HepG2 (cell line): ENCODE data around the gene SPAG7. TPM values are rescaled to one million over a fixed set of nuclear protein-coding genes. Genes with fewer than 3 reads are reported as not detected.

Experiments used
- ELF3 ChIP-seq: IDR thresholded peaks from 2 replicates; pipeline ENCODE4 v1.6.1; 2016; ENCODE audit warnings: missing genetic modification reagents, missing compliant biosample characterization
- KLF15 ChIP-seq: sonication (generic); formaldehyde crosslinking; IDR thresholded peaks from 2 replicates; pipeline ENCODE4 v1.8.1; 2023; ENCODE audit warnings: borderline replicate concordance, mild to moderate bottlenecking, inconsistent platforms, missing genetic modification reagents, mixed read lengths
- NR2C2 ChIP-seq: sonication (generic); formaldehyde crosslinking; IDR thresholded peaks from 2 replicates; pipeline ENCODE4 v1.4.0; 2020; ENCODE audit warnings: missing genetic modification reagents, mild to moderate bottlenecking, moderate library complexity, borderline replicate concordance
- RERE ChIP-seq: IDR thresholded peaks from 2 replicates; pipeline ENCODE4 v1.6.1; 2016; ENCODE audit warnings: low read depth, missing genetic modification reagents, missing compliant biosample characterization
- SMAD1 ChIP-seq: sonication (generic); formaldehyde crosslinking; IDR thresholded peaks from 2 replicates; pipeline ENCODE4 v1.4.0; 2020; ENCODE audit warnings: missing genetic modification reagents, low read depth, mild to moderate bottlenecking, borderline replicate concordance
- U2AF2 ChIP-seq: fragments of 200-400 bp; formaldehyde crosslinking; IDR thresholded peaks from 2 replicates; pipeline ENCODE4 v1.6.1; 2017; ENCODE audit warnings: low read depth, mild to moderate bottlenecking, low read length
- YEATS2 ChIP-seq: sonication (generic); formaldehyde crosslinking; IDR thresholded peaks from 2 replicates; pipeline ENCODE4 v1.4.0; 2020; ENCODE audit warnings: missing genetic modification reagents, borderline replicate concordance
- ZC3H4 ChIP-seq: sonication (generic); formaldehyde crosslinking; IDR thresholded peaks from 2 replicates; pipeline ENCODE4 v1.4.0; 2020; ENCODE audit warnings: missing genetic modification reagents, borderline replicate concordance
- ZHX2 ChIP-seq, 2 experiments: sonication (generic) in 1 of 2; formaldehyde crosslinking in 1 of 2; IDR thresholded peaks; 2 replicates each; pipeline versions ENCODE4 v1.6.1 to v1.9.0; 2014 to 2022; ENCODE audit warnings: antibody characterized with exemption in 1 of 2, borderline replicate concordance in 1 of 2, inconsistent platforms in 1 of 2, low read depth in 1 of 2, missing genetic modification reagents in 1 of 2
- ZNF138 ChIP-seq: sonication (generic); formaldehyde crosslinking; IDR thresholded peaks from 2 replicates; pipeline ENCODE4 v1.5.0; 2020; ENCODE audit warnings: mild to moderate bottlenecking, low read depth, missing genetic modification reagents
- ZNF343 ChIP-seq: sonication (generic); formaldehyde crosslinking; IDR thresholded peaks from 2 replicates; pipeline ENCODE4 v1.4.0; 2020; ENCODE audit warnings: mild to moderate bottlenecking, missing genetic modification reagents
- ZNF577 ChIP-seq: sonication (generic); formaldehyde crosslinking; IDR thresholded peaks from 2 replicates; pipeline ENCODE4 v1.4.0; 2020; ENCODE audit warnings: mild to moderate bottlenecking, low read depth, missing genetic modification reagents, borderline replicate concordance
- ZNF597 ChIP-seq: sonication (generic); formaldehyde crosslinking; IDR thresholded peaks from 2 replicates; pipeline ENCODE4 v1.5.0; 2020; ENCODE audit warnings: missing genetic modification reagents
- ZNF674 ChIP-seq: sonication (generic); formaldehyde crosslinking; IDR thresholded peaks from 2 replicates; pipeline ENCODE4 v1.5.0; 2020; ENCODE audit warnings: low read depth, mild to moderate bottlenecking, missing genetic modification reagents
- ZSCAN12 ChIP-seq: sonication (generic); formaldehyde crosslinking; IDR thresholded peaks from 2 replicates; pipeline ENCODE4 v1.9.0; 2021; ENCODE audit warnings: mild to moderate bottlenecking, missing genetic modification reagents
- polyA plus RNA-seq, 8 experiments: library from polyadenylated mRNA; depleted of rRNA in 3 of 8; stranded (reverse) in 7 of 8; unstranded in 1 of 8; fragments of >200 nt; fragmentation: Illumina TruSeq in 4 of 8; extraction: Trizol in 4 of 8; gene quantifications; 2 replicates each; pipeline versions ENCODE4 v1.2.1 to v1.2.3, GENCODE V29; 2011 to 2016; ENCODE audit warnings: low read depth in 4 of 8, missing spikeins in 1 of 8, mixed read lengths in 1 of 8; ENCODE audit not compliant: insufficient read depth in 1 of 8
- total RNA-seq, 5 experiments: library from RNA; depleted of rRNA; stranded (reverse); fragments of >200 nt; fragmentation: Illumina TruSeq; extraction: Trizol; gene quantifications; 2 replicates each; pipeline ENCODE4 v1.2.3, GENCODE V29; 2016; ENCODE audit warnings: low read depth in 1 of 5

SPAG7 gene
- total and polyA plus RNA-seq, 2 of the 13 experiments (the other 11 are each of a cell fraction or from before 2014, with no cell fraction given) = 51.0 to 59.0 TPM

- TF ChIP-seq KLF15 (CRISPR knock-in tag) (no peak), ZSCAN12 (CRISPR knock-in tag) (no peak), ZNF138 (CRISPR knock-in tag) (no peak), YEATS2 (CRISPR knock-in tag) (peak; percentile 95), NR2C2 (CRISPR knock-in tag) (peak; percentile 48; the same call in 1 of the 2 replicates), ZNF597 (CRISPR knock-in tag) (no peak), ZC3H4 (CRISPR knock-in tag) (no peak), U2AF2 (no peak), ZNF577 (CRISPR knock-in tag) (no peak), SMAD1 (CRISPR knock-in tag) (0 out of 2 replicates have a peak, but pooled peaks have one; percentile 28), ZNF343 (CRISPR knock-in tag) (0 out of 2 replicates have a peak, but pooled peaks have one; percentile 13), ELF3 (peak; percentile 10; the same call in 1 of the 2 replicates), RERE (CRISPR knock-in tag) (no peak), ZNF674 (CRISPR knock-in tag) (no peak), ZHX2 (IDR thresholded peaks at IDR 0.05; ENCODE audit: low read depth) (0 out of 2 replicates have a peak, but pooled peaks have one; percentile 52), ZHX2 (CRISPR knock-in tag; IDR thresholded peaks at IDR 0.05; ENCODE audit: borderline replicate concordance) (no peak)
These were observed 27.6 kb downstream of the SPAG7 start, which contains the start of the genes RNF167 and SLC25A11 (continued) for GRCh38 chr17:4939796-4940554.
